Measurements from ENCODE around the gene ZNF333.

ZNF333 gene

GRCh38 chr19:14731200-14731599 lies 41.4 kb downstream of the ZNF333 start:
- POLR2A ChIA-PET = no interaction called here
- CTCF ChIA-PET = no interaction called here
- no peak for DNase-seq (ENCODE audit: low read depth, low spot score)
- H3K4me3 ChIP-seq (ENCODE audit: low read depth, low read length) = no peak overlapping the region
- TF ChIP-seq CTCF (IDR thresholded peaks at IDR 0.05; ENCODE audit: insufficient read depth, low read length, missing control alignments) = no peak

- TF ChIP-seq CTCF (IDR thresholded peaks at IDR 0.05; ENCODE audit: insufficient read depth, low read length, missing control alignments) = no peak
- ChIA-PET CTCF (no interaction called here), POLR2A (no interaction called here)
- H3K4me3 ChIP-seq (ENCODE audit: low read depth, low read length) = no peak overlapping the region
- no peak for DNase-seq (ENCODE audit: low read depth, low spot score)
Measured at GRCh38 chr19:14732510-14732909, 42.7 kb downstream of the ZNF333 start.

GRCh38 chr19:14733574-14733973 lies 43.7 kb downstream of the ZNF333 start:
- POLR2A ChIA-PET = no interaction called here
- CTCF ChIA-PET = no interaction called here
- H3K4me3 ChIP-seq (ENCODE audit: low read depth, low read length) = no peak overlapping the region
- TF ChIP-seq CTCF (IDR thresholded peaks at IDR 0.05; ENCODE audit: insufficient read depth, low read length, missing control alignments) = no peak
- no peak for DNase-seq (ENCODE audit: low read depth, low spot score)

GRCh38 chr19:14735915-14736314 lies 46.1 kb downstream of the ZNF333 start:
- CTCF ChIA-PET = no interaction called here
- no peak for DNase-seq (ENCODE audit: low read depth, low spot score)
- H3K4me3 ChIP-seq (ENCODE audit: low read depth, low read length) = no peak overlapping the region
- no peak for TF ChIP-seq CTCF (IDR thresholded peaks at IDR 0.05; ENCODE audit: insufficient read depth, low read length, missing control alignments)
- POLR2A ChIA-PET = no interaction called here

- ChIA-PET POLR2A (no interaction called here), CTCF (no interaction called here)
- H3K4me3 ChIP-seq (ENCODE audit: low read depth, low read length) = no peak overlapping the region
- no peak for TF ChIP-seq CTCF (IDR thresholded peaks at IDR 0.05; ENCODE audit: insufficient read depth, low read length, missing control alignments)
- DNase-seq (ENCODE audit: low read depth, low spot score) = no peak
Measured at GRCh38 chr19:14746886-14747285, 57.0 kb downstream of the ZNF333 start.

GRCh38 chr19:14748601-14749000 lies 58.8 kb downstream of the ZNF333 start:
- POLR2A ChIA-PET = no interaction called here
- no peak for DNase-seq (ENCODE audit: low read depth, low spot score)
- no peak for TF ChIP-seq CTCF (IDR thresholded peaks at IDR 0.05; ENCODE audit: insufficient read depth, low read length, missing control alignments)
- no peak overlapping the region for H3K4me3 ChIP-seq (ENCODE audit: low read depth, low read length)
- CTCF ChIA-PET = no interaction called here
